ENCODE measurements around the gene KCNJ9. TPM values are rescaled to one million over a fixed set of nuclear protein-coding genes. Genes with fewer than 3 reads are reported as not detected.

Gene KCNJ9
- total and polyA plus RNA-seq, 12 donors = 0.01 to 0.09 (median 0.07) TPM; not detected in 8

DNA sequence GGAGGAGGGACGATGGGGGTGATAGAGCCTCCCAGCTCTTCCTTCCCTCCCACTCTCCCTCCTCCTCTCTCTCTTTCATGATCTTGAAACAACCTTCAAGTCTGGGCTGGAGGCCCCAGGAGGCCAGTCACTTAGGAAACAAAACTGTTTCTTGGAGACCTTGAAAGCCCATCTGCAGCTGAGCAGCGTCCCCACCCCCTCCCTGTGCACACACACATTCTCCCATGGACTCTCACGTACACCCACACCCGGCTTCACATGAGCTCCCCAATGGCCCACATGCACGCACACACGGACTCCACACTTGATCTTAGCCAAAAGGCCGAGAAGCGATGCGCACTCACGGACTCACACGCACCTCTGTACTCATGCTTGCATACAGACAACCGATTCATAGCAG is 31.0 kb downstream of the KCNJ9 start:
- H3K4me1 ChIP-seq = peaks cover 7 to 48% (median 24%) of the 10 kb centered on the region in 9 donors
- DNase-seq = peak in 1 of 2 donors; percentile 69
- peak overlapping the region in 7 of 10 donors; percentile 27 to 88 (median 32) for H3K27ac ChIP-seq
- TF ChIP-seq, protein P1, sequence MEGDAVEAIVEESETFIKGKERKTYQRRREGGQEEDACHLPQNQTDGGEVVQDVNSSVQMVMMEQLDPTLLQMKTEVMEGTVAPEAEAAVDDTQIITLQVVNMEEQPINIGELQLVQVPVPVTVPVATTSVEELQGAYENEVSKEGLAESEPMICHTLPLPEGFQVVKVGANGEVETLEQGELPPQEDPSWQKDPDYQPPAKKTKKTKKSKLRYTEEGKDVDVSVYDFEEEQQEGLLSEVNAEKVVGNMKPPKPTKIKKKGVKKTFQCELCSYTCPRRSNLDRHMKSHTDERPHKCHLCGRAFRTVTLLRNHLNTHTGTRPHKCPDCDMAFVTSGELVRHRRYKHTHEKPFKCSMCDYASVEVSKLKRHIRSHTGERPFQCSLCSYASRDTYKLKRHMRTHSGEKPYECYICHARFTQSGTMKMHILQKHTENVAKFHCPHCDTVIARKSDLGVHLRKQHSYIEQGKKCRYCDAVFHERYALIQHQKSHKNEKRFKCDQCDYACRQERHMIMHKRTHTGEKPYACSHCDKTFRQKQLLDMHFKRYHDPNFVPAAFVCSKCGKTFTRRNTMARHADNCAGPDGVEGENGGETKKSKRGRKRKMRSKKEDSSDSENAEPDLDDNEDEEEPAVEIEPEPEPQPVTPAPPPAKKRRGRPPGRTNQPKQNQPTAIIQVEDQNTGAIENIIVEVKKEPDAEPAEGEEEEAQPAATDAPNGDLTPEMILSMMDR (IDR thresholded peaks at IDR 0.05) = no peak
- peak in 6 of 8 donors; percentile 3 to 38 (median 14) for ATAC-seq
- no peaks in the 10 kb centered on the region for H3K27me3 ChIP-seq
- intact Hi-C loops (cut with DNase I) = no loop called here
- no peak overlapping the region for H3K4me3 ChIP-seq
- H3K9me3 ChIP-seq = no peaks in the 10 kb centered on the region
- 63 to 65% methylated on average over 12 of the region's 12 CpGs for WGBS, 2 donors
- no peaks in the 10 kb centered on the region for H3K36me3 ChIP-seq

GRCh38 chr1:160113407-160113806 is 32.1 kb downstream of the KCNJ9 start:
- no peak for DNase-seq
- intact Hi-C loops (cut with DNase I) = no loop called here
- peaks cover 0 to 2% (median 0%) of the 10 kb centered on the region in 9 donors for H3K36me3 ChIP-seq
- H3K4me3 ChIP-seq = no peak overlapping the region
- H3K27me3 ChIP-seq = no peaks in the 10 kb centered on the region
- 64 to 73% methylated on average over 8 of the region's 8 CpGs for WGBS, 2 donors
- no peaks in the 10 kb centered on the region for H3K9me3 ChIP-seq
- ATAC-seq = no peak
- TF ChIP-seq, protein P1 (IDR thresholded peaks at IDR 0.05) = peak in 2 of 9 donors; percentile 5 to 10
- H3K4me1 ChIP-seq = peaks cover 7 to 53% (median 27%) of the 10 kb centered on the region in 9 donors
- peak overlapping the region in 9 of 10 donors; percentile 17 to 91 (median 84) for H3K27ac ChIP-seq

GRCh38 chr1:160114085-160114484 is 32.7 kb downstream of the KCNJ9 start:
- WGBS, 2 donors = 53 to 58% methylated on average over 4 of the region's 4 CpGs
- Histone ChIP-seq H3K4me3 (no peak overlapping the region), H3K36me3 (peaks cover 0 to 8% (median 0%) of the 10 kb centered on the region in 9 donors), H3K27me3 (no peaks in the 10 kb centered on the region), H3K9me3 (no peaks in the 10 kb centered on the region), H3K27ac (peak overlapping the region; percentile 26 to 91 (median 80)), H3K4me1 (peaks cover 7 to 58% (median 33%) of the 10 kb centered on the region in 9 donors)
- TF ChIP-seq, protein P1 (IDR thresholded peaks at IDR 0.05) = no peak
- ATAC-seq (peak; percentile 13 to 48 (median 26)), DNase-seq (peak; percentile 47 to 59)
- intact Hi-C loops (cut with DNase I) = no loop called here

DNA sequence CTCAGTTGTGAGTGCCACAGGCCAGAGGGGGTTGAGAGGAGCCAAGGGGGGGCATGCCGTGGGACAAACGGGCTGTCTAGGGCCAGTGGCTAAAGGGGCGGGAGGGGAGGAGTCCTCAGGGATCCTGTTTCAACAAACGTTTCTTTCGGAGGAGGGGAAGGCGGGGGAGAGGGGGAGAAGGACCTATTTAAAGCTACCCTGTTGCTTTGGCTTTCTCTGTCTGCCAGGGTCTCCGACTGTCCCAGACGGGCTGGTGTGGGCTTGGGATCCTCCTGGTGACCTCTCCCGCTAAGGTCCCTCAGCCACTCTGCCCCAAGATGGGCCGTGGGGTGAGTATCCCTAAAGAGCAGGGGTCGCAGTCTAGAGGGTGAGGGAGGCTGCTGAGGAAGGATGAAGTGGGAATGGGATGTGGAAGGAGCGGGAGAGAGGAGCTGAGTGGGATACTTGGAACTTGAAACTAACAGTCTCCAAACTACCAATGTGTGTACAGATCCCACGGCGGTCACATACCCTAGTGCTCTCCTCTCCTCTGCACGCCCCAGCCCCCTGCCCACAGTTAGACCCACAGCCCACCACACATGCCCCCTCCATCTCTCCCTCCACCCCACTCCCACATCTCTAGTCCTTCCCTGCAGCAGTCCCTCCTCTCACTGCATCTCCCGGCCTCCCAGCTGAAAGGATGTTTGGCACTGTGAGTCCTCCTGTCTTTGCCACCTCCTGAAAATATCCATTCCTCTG is 34.4 kb downstream of the KCNJ9 start, which contains the start of gene ATP1A2:
Gene ATP1A2 (plus strand): TSS at position 215 of the 738 bp plus-strand sequence. CDS start 103 bp downstream, at position 318.
- intact Hi-C loops (cut with DNase I) = loop anchor here in 1 of 10 donors (5.0 kb wide), 1 partner anchor 77 kb away; the partner anchor contains the start of gene CASQ1
- H3K27me3 ChIP-seq = no peaks in the 10 kb centered on the region
- no peaks in the 10 kb centered on the region for H3K9me3 ChIP-seq
- ATAC-seq = peak; percentile 46 to 80 (median 69)
- peak within 1 kb of the TSS; percentile 25 to 68 (median 54) for H3K4me3 ChIP-seq
- 19 to 28% methylated on average over 16 of the region's 16 CpGs for WGBS, 2 donors
- H3K36me3 ChIP-seq = peaks cover 0 to 9% (median 0%) of the 10 kb centered on the region in 9 donors
- H3K27ac ChIP-seq = peak within 1 kb of the TSS; percentile 44 to 91 (median 80)
- DNase-seq = peak; percentile 60 to 84
- H3K4me1 ChIP-seq = peaks cover 7 to 65% (median 42%) of the 10 kb centered on the region in 9 donors
- TF ChIP-seq, protein P1 (IDR thresholded peaks at IDR 0.05) = no peak

Data from heart right ventricle (tissue), 16 donors.